Osteocyte (in vitro differentiated cells): ENCODE measurements around the gene EID2. TPM values are rescaled to one million over a fixed set of nuclear protein-coding genes. Genes with fewer than 3 reads are reported as not detected.

Experiments used
- DNase-seq: peaks from one replicate; pipeline ENCODE4 v3.0.0; 2021; ENCODE audit warnings: mixed read lengths; ENCODE audit not compliant: unreplicated experiment; ENCODE audit errors: extremely low spot score
- H3K27ac Mint-ChIP-seq: one replicate; pipeline ENCODE4 v1.8.0; 2021; ENCODE audit warnings: mild to moderate bottlenecking, mixed read lengths; ENCODE audit not compliant: unreplicated experiment
- H3K27me3 Mint-ChIP-seq: one replicate; pipeline ENCODE4 v1.8.0; 2021; ENCODE audit warnings: mixed read lengths; ENCODE audit not compliant: unreplicated experiment
- H3K36me3 Mint-ChIP-seq: one replicate; pipeline ENCODE4 v1.8.0; 2021; ENCODE audit warnings: mixed read lengths; ENCODE audit not compliant: unreplicated experiment
- H3K4me1 Mint-ChIP-seq: one replicate; pipeline ENCODE4 v1.8.0; 2021; ENCODE audit warnings: mixed read lengths; ENCODE audit not compliant: unreplicated experiment
- H3K4me3 Mint-ChIP-seq: one replicate; pipeline ENCODE4 v1.8.0; 2021; ENCODE audit warnings: mild to moderate bottlenecking, moderate library complexity, mixed read lengths; ENCODE audit not compliant: unreplicated experiment
- H3K9me3 Mint-ChIP-seq: one replicate; pipeline ENCODE4 v1.8.0; 2021; ENCODE audit warnings: mixed read lengths; ENCODE audit not compliant: unreplicated experiment
- total RNA-seq: library from RNA; stranded (reverse); gene quantifications from 2 replicates; pipeline ENCODE4 v1.2.1, GENCODE V29; 2021
- TF ChIP-seq, protein P1 (sequence below): fragments of 200-600 bp; sonication (generic); IDR thresholded peaks from 2 replicates; pipeline ENCODE4 v1.5.0; 2021; ENCODE audit warnings: antibody characterized with exemption, mild to moderate bottlenecking, moderate library complexity

Gene EID2
- total RNA-seq, 1 donor from 2014 or later: 18.1 TPM

DNA sequence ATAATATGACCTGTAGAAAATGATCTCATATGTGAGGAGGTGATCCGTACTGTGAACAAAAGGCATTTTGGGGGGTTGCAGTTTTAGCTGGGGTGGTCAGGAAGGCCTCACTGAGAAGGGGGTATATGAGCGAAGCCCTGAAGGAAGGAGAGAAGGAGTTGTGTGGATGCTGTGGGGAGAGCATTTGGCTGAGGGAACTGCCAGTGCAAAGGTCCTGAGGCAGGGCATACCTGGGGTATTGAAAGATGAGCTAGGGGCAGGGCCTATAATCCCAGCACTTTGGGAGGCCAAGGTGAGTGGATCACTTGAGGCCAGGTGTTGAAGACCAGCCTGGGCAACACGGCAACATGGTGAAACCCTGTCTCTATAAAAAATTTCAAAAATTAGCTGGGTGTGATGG is 22.5 kb downstream of the EID2 start:
- no peak for DNase-seq
- Mint-ChIP-seq H3K4me1 (peaks cover 18% of the 10 kb centered on the region), H3K36me3 (no peaks in the 10 kb centered on the region), H3K27me3 (peaks cover 51% of the 10 kb centered on the region), H3K4me3 (no peak overlapping the region), H3K27ac (no peak overlapping the region), H3K9me3 (no peaks in the 10 kb centered on the region)
- TF ChIP-seq, protein P1, sequence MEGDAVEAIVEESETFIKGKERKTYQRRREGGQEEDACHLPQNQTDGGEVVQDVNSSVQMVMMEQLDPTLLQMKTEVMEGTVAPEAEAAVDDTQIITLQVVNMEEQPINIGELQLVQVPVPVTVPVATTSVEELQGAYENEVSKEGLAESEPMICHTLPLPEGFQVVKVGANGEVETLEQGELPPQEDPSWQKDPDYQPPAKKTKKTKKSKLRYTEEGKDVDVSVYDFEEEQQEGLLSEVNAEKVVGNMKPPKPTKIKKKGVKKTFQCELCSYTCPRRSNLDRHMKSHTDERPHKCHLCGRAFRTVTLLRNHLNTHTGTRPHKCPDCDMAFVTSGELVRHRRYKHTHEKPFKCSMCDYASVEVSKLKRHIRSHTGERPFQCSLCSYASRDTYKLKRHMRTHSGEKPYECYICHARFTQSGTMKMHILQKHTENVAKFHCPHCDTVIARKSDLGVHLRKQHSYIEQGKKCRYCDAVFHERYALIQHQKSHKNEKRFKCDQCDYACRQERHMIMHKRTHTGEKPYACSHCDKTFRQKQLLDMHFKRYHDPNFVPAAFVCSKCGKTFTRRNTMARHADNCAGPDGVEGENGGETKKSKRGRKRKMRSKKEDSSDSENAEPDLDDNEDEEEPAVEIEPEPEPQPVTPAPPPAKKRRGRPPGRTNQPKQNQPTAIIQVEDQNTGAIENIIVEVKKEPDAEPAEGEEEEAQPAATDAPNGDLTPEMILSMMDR: no peak

DNA sequence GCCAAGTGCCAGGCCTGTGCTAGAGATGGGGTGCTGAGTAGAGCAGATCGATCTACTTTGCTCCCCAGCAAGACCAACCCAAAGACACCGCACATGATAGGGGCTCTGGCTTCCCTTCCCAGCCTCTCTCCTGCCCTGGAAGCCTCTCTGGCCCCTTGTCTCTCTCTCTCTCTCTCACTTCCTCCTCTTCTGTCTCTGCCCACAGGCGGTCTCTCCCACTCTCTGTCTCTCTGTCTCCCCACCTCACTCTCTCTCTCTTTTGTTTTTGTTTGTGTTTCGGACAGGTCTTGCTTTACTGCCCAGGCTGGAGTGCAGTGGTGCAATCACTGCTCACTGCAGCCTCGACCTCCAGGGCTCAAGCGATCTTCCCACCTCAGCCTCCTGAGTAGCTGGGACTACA is 23.7 kb downstream of the EID2 start:
- no peak overlapping the region for H3K27ac Mint-ChIP-seq
- no peaks in the 10 kb centered on the region for H3K9me3 Mint-ChIP-seq
- H3K36me3 Mint-ChIP-seq: no peaks in the 10 kb centered on the region
- peak overlapping the region; percentile 65 for H3K4me3 Mint-ChIP-seq
- peaks cover 18% of the 10 kb centered on the region for H3K4me1 Mint-ChIP-seq
- H3K27me3 Mint-ChIP-seq: peaks cover 53% of the 10 kb centered on the region
- TF ChIP-seq, protein P1: no peak
- no peak for DNase-seq

DNA sequence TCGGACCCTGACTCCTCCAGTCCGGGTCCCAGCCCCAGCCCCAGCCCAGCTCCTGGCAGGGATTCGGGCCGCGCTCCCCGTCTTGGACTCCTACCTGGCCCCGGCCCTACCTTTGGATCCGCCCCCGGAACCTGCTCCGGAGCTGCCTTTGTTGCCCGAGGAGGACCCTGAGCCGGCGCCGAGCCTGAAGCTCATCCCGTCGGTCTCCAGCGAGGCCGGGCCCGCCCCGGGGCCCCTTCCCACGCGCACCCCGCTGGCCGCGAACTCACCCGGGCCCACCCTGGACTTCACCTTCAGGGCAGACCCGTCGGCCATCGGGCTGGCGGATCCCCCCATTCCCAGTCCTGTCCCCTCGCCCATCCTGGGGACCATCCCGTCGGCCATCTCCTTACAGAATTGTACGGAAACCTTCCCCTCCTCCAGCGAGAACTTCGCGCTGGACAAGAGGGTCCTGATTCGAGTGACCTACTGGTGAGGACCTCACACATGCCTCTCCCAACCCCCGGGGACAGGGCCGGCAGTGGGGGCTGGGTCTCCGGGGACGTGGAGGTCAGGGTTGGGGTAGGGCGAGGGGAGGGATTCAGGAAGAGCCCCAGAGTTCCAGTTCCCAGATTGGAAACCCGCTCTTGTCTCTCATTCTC is 24.3 kb downstream of the EID2 start:
- Mint-ChIP-seq H3K36me3 (no peaks in the 10 kb centered on the region), H3K27me3 (peaks cover 53% of the 10 kb centered on the region), H3K9me3 (no peaks in the 10 kb centered on the region), H3K4me3 (peak overlapping the region; percentile 65), H3K27ac (no peak overlapping the region), H3K4me1 (peaks cover 18% of the 10 kb centered on the region)
- DNase-seq: no peak
- TF ChIP-seq, protein P1: no peak

DNA sequence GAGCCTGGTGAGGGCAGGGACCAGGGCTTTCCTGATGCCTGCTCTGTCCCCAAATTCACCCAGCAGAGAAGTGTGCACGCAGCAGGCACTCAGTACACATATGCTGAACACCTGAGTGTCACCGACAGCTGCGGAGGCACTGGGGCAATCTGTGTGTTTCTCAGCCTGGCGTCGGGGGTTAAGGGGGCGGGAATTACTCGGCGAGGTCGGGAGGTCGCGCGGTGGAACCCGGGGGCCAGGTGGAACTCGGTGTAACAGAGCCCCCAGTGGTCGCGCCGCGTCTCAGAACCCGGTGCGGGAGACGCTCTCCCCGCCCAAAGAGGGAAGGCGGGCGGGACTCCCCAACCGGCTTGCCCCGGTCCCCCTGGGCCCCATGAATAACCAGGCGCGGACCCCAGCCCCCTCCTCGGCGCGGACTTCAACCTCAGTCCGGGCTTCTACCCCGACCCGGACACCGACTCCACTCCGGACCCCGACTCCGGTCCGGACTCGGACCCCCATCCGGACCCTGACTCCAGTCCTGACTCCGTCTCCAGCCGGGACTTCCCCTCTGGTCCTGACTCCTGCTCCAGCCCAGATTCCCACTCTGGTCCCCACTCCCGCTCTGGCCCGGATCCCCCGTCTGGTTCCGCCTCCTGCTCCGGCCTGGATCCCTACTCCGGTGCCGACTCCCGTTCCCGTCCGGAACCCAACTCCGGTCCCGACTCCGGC is 25.0 kb downstream of the EID2 start, which contains the start of gene SELENOV:
Gene SELENOV (plus strand): TSS at position 300 of the 711 bp plus-strand sequence. CDS start 74 bp downstream, at position 374.
- Mint-ChIP-seq H3K27ac (no peak within 1 kb of the TSS), H3K9me3 (no peaks in the 10 kb centered on the region), H3K36me3 (no peaks in the 10 kb centered on the region), H3K4me1 (peaks cover 17% of the 10 kb centered on the region), H3K4me3 (peak within 1 kb of the TSS; percentile 65), H3K27me3 (peaks cover 53% of the 10 kb centered on the region)
- TF ChIP-seq, protein P1: no peak
- no peak for DNase-seq

DNA sequence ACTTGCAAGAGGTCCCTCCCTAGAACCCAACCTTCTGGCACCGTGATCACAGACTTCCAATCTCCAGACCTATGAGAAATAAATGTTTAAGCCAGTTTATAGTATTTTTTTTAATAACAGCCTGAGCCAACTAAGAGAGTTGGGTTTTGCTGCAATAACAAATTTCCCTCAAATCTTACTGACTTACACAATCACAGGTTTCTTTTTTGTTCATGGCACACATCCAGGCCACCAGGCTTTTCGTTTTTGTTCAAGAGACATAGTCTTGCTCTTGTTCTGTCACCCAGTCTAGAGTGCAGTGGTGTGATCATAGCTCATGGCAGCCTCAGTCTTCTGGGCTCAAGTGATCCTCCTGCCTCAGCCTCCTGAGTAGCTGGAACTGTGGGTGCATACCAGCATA is 27.0 kb downstream of the EID2 start:
- Mint-ChIP-seq H3K4me3 (no peak overlapping the region), H3K27ac (no peak overlapping the region), H3K9me3 (no peaks in the 10 kb centered on the region), H3K4me1 (peaks cover 14% of the 10 kb centered on the region), H3K27me3 (peaks cover 56% of the 10 kb centered on the region), H3K36me3 (no peaks in the 10 kb centered on the region)
- no peak for DNase-seq
- TF ChIP-seq, protein P1: no peak
